Type B pancreatic cell (in vitro differentiated cells): Measurements from ENCODE around the gene TIMD4. TPM values are rescaled to one million over a fixed set of nuclear protein-coding genes. Genes with fewer than 3 reads are reported as not detected.

Source experiments
- DNase-seq: peaks from one replicate; pipeline ENCODE4 v3.0.0; 2021; ENCODE audit warnings: mixed read lengths; ENCODE audit not compliant: unreplicated experiment; ENCODE audit errors: extremely low spot score
- H3K27ac Mint-ChIP-seq: 2 replicates; pipeline ENCODE4 v1.8.0; 2021; ENCODE audit warnings: mild to moderate bottlenecking, mixed read lengths
- H3K27me3 Mint-ChIP-seq: 2 replicates; pipeline ENCODE4 v1.8.0; 2021; ENCODE audit warnings: mixed read lengths
- H3K36me3 Mint-ChIP-seq: 2 replicates; pipeline ENCODE4 v1.8.0; 2021; ENCODE audit warnings: mixed read lengths
- H3K4me1 Mint-ChIP-seq: one replicate; pipeline ENCODE4 v1.8.0; 2021; ENCODE audit warnings: mixed read lengths; ENCODE audit not compliant: unreplicated experiment
- H3K4me3 Mint-ChIP-seq: 2 replicates; pipeline ENCODE4 v1.8.0; 2021; ENCODE audit warnings: mild to moderate bottlenecking, mixed read lengths
- H3K9me3 Mint-ChIP-seq: 2 replicates; pipeline ENCODE4 v1.8.0; 2021; ENCODE audit warnings: mixed read lengths
- long read RNA-seq: library from polyadenylated mRNA; unstranded; transcript quantifications from one replicate; pipeline ENCODE4 v2.0.0, GENCODE V29; 2020
- total RNA-seq: library from RNA; stranded (reverse); gene quantifications from 2 replicates; pipeline ENCODE4 v1.2.1, GENCODE V29; 2021; ENCODE audit warnings: low replicate concordance
- TF ChIP-seq, protein P1 (sequence below): fragments of 200-600 bp; sonication (generic); conservative IDR thresholded peaks from 2 replicates; pipeline ENCODE4 v1.5.0; 2021; ENCODE audit warnings: antibody characterized with exemption, mild to moderate bottlenecking

TIMD4 gene
- total RNA-seq = not detected in 2 replicates
- long read RNA-seq = 0 reads

DNA sequence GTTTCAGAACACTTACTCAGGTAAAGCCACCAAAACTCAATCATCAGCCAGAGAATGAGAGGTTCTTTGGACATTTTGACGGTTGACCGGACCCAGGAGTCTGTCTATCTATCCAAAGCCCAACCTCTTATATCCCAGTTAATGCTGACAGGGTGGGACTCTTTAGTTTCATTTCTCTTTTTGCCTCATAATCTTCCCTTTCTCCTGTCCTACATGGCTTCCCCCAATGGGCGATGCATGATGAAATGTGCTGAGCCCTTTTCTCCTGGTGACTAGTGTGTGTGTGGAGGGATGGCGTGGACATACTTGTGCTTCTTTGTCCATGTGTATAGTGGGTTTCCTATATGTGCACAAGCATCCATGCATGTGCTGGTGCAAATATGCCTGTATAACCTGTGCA is at the start of gene TIMD4:
Gene TIMD4 (minus strand): TSS at position 102 of the 400 bp plus-strand sequence. CDS start 28 bp downstream, at position 74.
- TF ChIP-seq, protein P1, sequence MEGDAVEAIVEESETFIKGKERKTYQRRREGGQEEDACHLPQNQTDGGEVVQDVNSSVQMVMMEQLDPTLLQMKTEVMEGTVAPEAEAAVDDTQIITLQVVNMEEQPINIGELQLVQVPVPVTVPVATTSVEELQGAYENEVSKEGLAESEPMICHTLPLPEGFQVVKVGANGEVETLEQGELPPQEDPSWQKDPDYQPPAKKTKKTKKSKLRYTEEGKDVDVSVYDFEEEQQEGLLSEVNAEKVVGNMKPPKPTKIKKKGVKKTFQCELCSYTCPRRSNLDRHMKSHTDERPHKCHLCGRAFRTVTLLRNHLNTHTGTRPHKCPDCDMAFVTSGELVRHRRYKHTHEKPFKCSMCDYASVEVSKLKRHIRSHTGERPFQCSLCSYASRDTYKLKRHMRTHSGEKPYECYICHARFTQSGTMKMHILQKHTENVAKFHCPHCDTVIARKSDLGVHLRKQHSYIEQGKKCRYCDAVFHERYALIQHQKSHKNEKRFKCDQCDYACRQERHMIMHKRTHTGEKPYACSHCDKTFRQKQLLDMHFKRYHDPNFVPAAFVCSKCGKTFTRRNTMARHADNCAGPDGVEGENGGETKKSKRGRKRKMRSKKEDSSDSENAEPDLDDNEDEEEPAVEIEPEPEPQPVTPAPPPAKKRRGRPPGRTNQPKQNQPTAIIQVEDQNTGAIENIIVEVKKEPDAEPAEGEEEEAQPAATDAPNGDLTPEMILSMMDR = no peak
- no peak for DNase-seq
- H3K9me3 Mint-ChIP-seq = no peaks in the 10 kb centered on the region
- H3K4me1 Mint-ChIP-seq = no peaks in the 10 kb centered on the region
- H3K36me3 Mint-ChIP-seq = no peaks in the 10 kb centered on the region
- no peak within 1 kb of the TSS for H3K27ac Mint-ChIP-seq
- H3K4me3 Mint-ChIP-seq = no peak within 1 kb of the TSS
- no peaks in the 10 kb centered on the region for H3K27me3 Mint-ChIP-seq

DNA sequence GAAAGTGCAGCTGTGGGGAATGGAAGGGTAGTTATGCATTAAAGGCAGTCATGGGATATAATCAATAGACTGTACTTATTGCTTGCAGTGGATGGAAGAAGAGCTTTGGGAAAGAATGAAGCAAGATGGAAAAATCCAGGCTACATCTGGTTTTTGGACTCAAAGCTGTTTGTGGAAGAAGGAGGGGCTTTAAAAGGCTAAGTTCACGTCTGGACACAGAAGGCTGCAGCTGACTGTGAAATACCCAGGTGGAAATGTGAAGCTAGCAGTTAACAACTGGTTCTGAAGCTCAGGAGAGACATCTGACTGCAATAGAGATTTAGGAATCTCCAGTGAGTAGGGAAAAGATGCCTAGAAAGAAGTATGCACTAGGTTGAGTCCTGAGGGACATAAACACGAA is 43.2 kb upstream of the TIMD4 start:
- H3K27me3 Mint-ChIP-seq = no peaks in the 10 kb centered on the region
- no peak overlapping the region for H3K27ac Mint-ChIP-seq
- no peaks in the 10 kb centered on the region for H3K4me1 Mint-ChIP-seq
- TF ChIP-seq, protein P1 = no peak
- H3K4me3 Mint-ChIP-seq = no peak overlapping the region
- H3K9me3 Mint-ChIP-seq = peaks cover 7% of the 10 kb centered on the region
- DNase-seq = no peak
- H3K36me3 Mint-ChIP-seq = no peaks in the 10 kb centered on the region

DNA sequence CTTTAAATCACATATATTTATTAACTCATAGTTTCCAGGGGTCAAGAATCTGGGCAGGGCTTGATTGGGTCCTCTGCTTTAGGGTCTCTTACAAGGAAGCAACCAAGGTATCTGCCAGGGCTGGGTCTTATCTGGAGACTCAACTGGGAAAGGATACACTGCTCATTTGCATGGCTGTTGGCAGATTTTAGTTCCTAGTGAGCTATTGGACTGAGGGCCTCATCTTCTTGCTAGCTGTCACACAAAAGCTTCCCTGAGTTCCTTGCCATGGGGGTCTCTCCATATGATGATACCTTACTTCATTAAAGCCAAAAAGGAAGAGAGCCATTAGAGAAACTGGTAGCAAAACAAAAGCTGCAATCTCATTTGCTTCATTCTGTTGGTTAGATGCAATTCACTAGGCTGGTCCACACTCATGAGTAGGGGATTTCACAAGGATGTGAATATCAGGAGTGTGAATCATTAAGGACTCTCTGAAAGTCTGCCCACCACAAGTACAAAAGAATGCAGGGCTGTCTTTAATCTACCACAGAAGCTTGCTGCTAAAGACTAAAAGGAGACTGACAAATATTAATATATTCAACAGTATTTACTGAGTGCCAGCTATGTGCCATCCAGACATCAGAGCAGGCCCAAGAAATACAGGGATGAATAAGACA is 42.0 kb upstream of the TIMD4 start:
- TF ChIP-seq, protein P1 = no peak
- Mint-ChIP-seq H3K9me3 (peaks cover 5% of the 10 kb centered on the region), H3K27me3 (no peaks in the 10 kb centered on the region), H3K27ac (no peak overlapping the region), H3K4me3 (no peak overlapping the region), H3K36me3 (no peaks in the 10 kb centered on the region), H3K4me1 (no peaks in the 10 kb centered on the region)
- no peak for DNase-seq

DNA sequence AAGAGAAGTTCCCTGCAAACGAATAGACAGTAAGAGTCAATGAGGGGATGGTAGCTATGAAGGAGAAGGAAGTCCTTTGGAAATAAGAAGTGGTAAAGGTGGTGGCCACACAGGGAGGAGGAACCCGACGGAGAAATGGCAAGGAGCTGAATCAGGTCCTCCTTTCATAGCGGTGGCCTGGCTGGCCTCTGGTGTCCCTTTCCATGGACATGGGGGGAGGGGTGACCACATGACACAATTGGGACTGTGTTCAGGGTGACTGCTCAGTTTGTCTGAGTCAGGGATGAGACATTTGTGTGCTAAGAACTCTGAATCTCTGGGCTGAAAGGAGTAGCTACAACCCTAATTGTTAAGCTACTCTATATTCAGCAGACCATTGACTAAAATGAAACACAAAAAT is 28.7 kb upstream of the TIMD4 start:
- TF ChIP-seq, protein P1 = no peak
- Mint-ChIP-seq H3K4me3 (no peak overlapping the region), H3K27ac (no peak overlapping the region), H3K4me1 (no peaks in the 10 kb centered on the region), H3K36me3 (no peaks in the 10 kb centered on the region), H3K27me3 (no peaks in the 10 kb centered on the region), H3K9me3 (peaks cover 6% of the 10 kb centered on the region)
- DNase-seq = no peak

DNA sequence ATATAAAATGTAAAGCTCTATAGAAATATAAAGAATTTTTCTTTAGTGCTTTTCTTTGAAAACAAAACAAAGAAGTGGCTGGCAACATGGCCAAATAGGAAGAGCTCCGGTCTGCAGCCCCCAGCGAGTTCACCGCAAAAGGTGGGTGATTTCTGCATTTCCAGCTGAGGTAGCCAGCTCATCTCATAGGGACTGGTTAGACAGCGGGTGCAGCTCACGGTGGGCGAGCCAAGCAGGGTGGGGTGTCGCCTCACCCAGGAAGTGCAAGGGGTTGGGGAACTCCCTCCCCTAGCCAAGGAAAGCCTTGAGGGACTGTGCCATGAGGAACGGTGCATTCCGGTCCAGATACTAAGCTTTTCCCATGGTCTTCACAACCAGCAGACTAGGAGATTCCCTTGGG is 21.0 kb upstream of the TIMD4 start:
- TF ChIP-seq, protein P1 = no peak
- H3K4me1 Mint-ChIP-seq = no peaks in the 10 kb centered on the region

More for the DNA sequence above, 21.0 kb upstream of the TIMD4 start:
- H3K4me3 Mint-ChIP-seq = no peak overlapping the region
- H3K36me3 Mint-ChIP-seq = no peaks in the 10 kb centered on the region
- no peak overlapping the region for H3K27ac Mint-ChIP-seq
- peaks cover 6% of the 10 kb centered on the region for H3K9me3 Mint-ChIP-seq
- H3K27me3 Mint-ChIP-seq = peaks cover 3% of the 10 kb centered on the region
- DNase-seq = no peak
